ENCODE measurements around the gene KCNMB3. TPM values are rescaled to one million over a fixed set of nuclear protein-coding genes. Genes with fewer than 3 reads are reported as not detected.

The KCNMB3 gene
- total and polyA plus RNA-seq, 2 of the 8 experiments (the other 6 are each of a cell fraction or from before 2014, with no cell fraction given): 1.7 to 2.0 TPM

DNA sequence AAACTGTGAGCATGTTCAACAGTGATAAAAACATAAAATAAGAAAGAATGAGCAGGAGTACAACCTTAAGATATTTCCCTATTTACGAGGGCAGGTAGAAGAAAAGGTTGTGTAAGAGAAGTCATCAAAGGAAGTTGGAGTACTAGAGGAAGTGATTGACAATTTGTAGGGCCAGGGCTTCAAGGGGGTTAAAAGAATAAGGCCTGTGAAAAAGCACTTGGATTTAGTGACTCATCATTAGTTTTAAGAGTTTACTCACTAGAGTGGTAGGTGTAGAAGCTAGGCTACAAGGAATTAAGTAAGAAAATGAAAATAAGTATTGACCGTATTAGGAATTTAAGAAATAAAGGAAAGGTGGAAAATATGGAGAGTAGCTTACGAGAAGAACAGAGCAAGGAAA, 23.6 kb downstream of the KCNMB3 start:
- Histone ChIP-seq H2BK12ac (ENCODE audit: low read depth, low read length) (no peak overlapping the region), H3K23me2 (ENCODE audit: low read depth, low read length) (no peaks in the 10 kb centered on the region), H3K27me3 (replicated peaks in 1 of 4; ENCODE audit: control insufficient read depth in 3 of 4, extremely low read depth in 1 of 4, insufficient read depth in 3 of 4, low read length in 3 of 4) (no peaks in the 10 kb centered on the region), H3K4me2 (ENCODE audit: insufficient read depth in 1 of 2, low read depth in 2 of 2, low read length in 2 of 2) (no peak overlapping the region), H2BK20ac (ENCODE audit: low read length) (no peak overlapping the region), H3K23ac (ENCODE audit: insufficient read length) (no peak overlapping the region), H4K8ac (ENCODE audit: extremely low read depth, insufficient read depth, low read length) (no peak overlapping the region), H2BK5ac (ENCODE audit: low read depth, low read length) (no peak overlapping the region), H3K14ac (ENCODE audit: insufficient read length) (no peak overlapping the region), H2AFZ (ENCODE audit: low read length) (no peak overlapping the region), H3K18ac (ENCODE audit: extremely low read depth, low read length) (no peak overlapping the region), H3K36me3 (ENCODE audit: control insufficient read depth in 2 of 4, insufficient read depth in 4 of 4, low read length in 3 of 4) (peaks cover 0 to 23% (median 5%) of the 10 kb centered on the region in 4 experiments; a peak in 3 of 8 replicates), H3K79me1 (ENCODE audit: low read depth, low read length) (no peaks in the 10 kb centered on the region), H2BK15ac (ENCODE audit: low read length) (no peak overlapping the region), H4K91ac (replicated peaks; ENCODE audit: insufficient read length, low read length) (no peak overlapping the region), H3K56ac (replicated peaks; ENCODE audit: insufficient read length, low read depth, low read length) (no peak overlapping the region), H3K4ac (replicated peaks; ENCODE audit: insufficient read length, low read depth, low read length) (no peak overlapping the region), H3K79me2 (ENCODE audit: control insufficient read depth in 1 of 2, insufficient read depth in 2 of 2, low read length in 2 of 2) (no peaks in the 10 kb centered on the region), H2AK5ac (ENCODE audit: low read depth, low read length) (no peak overlapping the region), H4K5ac (ENCODE audit: insufficient read length, low read depth, low read length) (no peak overlapping the region), H3K27ac (ENCODE audit: low read depth, low read length) (no peak overlapping the region), H4K20me1 (replicated peaks in 1 of 2; ENCODE audit: control insufficient read depth in 1 of 2, insufficient read depth in 2 of 2, low read length in 2 of 2) (no peaks in the 10 kb centered on the region), H3K9me3 (ENCODE audit: insufficient read depth in 2 of 2, low read depth in 1 of 2, low read length in 1 of 2) (no peaks in the 10 kb centered on the region), H3K4me1 (replicated peaks in 1 of 4; ENCODE audit: control insufficient read depth in 3 of 4, insufficient read depth in 4 of 4, low read length in 3 of 4) (no peaks in the 10 kb centered on the region), H3K4me3 (ENCODE audit: extremely low read depth in 1 of 4, insufficient read depth in 2 of 4, low read depth in 3 of 4, low read length in 4 of 4) (no peak overlapping the region), H3K9ac (replicated peaks in 1 of 4; ENCODE audit: extremely low read depth in 1 of 4, low read depth in 3 of 4, low read length in 3 of 4) (no peak overlapping the region), H2BK120ac (replicated peaks; ENCODE audit: low read depth, low read length) (no peak overlapping the region)
- WGBS, 2 experiments (ENCODE audit: extremely low coverage in 1 of 2, insufficient coverage in 1 of 2, insufficient read length in 1 of 2, insufficient replicate concordance in 2 of 2, low coverage in 1 of 2, low lambda C conversion rate in 2 of 2, missing lambda C conversion rate in 1 of 2): 85 to 100% methylated on average over 2 to 3 of the region's 3 CpGs
- no peak for FAIRE-seq
- POLR2A ChIA-PET (ENCODE audit: partially characterized antibody): no interaction called here
- no peak for DNase-seq (ENCODE audit: low read depth in 1 of 2, low spot score in 2 of 2)
- CTCF ChIA-PET (ENCODE audit: partially characterized antibody): interaction anchor here (0.6 to 2.1 kb wide), 2 partner anchors 15 to 22 kb away, joined by 3 to 6 read pairs; no protein-coding TSS in a partner anchor
- TF ChIP-seq EGR1 (IDR thresholded peaks at IDR 0.05; ENCODE audit: borderline replicate concordance, low read depth, low read length) (no peak), ASH2L (IDR thresholded peaks at IDR 0.05; ENCODE audit: low read length) (no peak), FOSL1 (IDR thresholded peaks at IDR 0.05; ENCODE audit: insufficient read depth, low read depth, low read length) (no peak), RBBP5 (IDR thresholded peaks at IDR 0.05; ENCODE audit: borderline replicate concordance, low read depth, low read length) (no peak), CTCF (IDR thresholded peaks at IDR 0.05; ENCODE audit: control extremely low read depth in 1 of 3, insufficient read depth in 1 of 3, low read depth in 1 of 3, low read length in 3 of 3) (no peak), USF2 (IDR thresholded peaks at IDR 0.05; ENCODE audit: low read length) (no peak), KDM4A (IDR thresholded peaks at IDR 0.05; ENCODE audit: low read depth, low read length, severe bottlenecking) (no peak), CBX5 (IDR thresholded peaks at IDR 0.05; ENCODE audit: low read depth, low read length) (no peak), SP4 (IDR thresholded peaks at IDR 0.05; ENCODE audit: low read length) (no peak), JUND (IDR thresholded peaks at IDR 0.05; ENCODE audit: low read length) (no peak), GTF2F1 (IDR thresholded peaks at IDR 0.05; ENCODE audit: borderline replicate concordance, low read depth, low read length) (no peak)
